ENCODE data around the gene PCDHA13. TPM values are rescaled to one million over a fixed set of nuclear protein-coding genes. Genes with fewer than 3 reads are reported as not detected.

PCDHA13 gene
- total RNA-seq, 1 experiment from 2014 or later = not detected

DNA sequence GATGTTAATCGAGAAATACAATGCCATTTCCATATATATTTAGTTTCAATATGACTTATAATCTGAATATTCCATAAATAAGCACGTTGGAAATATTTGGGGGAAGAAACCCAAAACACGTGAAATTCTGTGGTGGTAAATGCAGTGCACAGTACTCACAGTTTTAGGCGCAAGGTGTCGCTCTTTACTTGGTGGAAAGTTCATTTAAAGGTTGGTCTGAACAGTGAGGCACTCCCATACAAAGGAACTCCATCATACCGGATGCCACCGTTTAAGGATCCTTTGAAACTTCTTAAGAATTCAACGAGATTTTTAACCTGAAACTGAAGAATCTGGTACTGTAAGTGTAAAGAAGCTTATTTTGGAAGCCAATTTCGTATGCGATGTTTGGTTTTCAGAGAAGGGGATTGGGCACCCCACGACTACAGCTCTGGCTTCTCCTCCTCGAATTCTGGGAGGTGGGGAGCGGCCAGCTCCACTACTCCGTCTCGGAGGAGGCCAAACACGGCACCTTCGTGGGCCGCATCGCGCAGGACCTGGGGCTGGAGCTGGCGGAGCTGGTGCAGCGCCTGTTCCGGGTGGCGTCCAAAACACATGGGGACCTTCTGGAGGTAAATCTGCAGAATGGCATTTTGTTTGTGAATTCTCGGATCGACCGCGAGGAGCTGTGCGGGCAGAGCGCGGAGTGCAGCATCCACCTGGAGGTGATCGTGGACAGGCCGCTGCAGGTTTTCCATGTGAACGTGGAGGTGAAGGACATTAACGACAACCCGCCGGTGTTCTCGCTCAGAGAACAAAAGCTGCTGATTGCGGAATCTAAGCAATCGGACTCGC lies 13.0 kb upstream of the PCDHA13 start, which contains the start of gene PCDHA11:
Gene PCDHA11, plus strand, starts transcription at position 237 of the 834 bp plus-strand sequence. Its CDS starts 147 bp downstream, at position 384.
- H3K27me3 ChIP-seq (ENCODE audit: insufficient read depth, low read length) = no peaks in the 10 kb centered on the region
- H2AFZ ChIP-seq (ENCODE audit: low read depth, low read length, poor library complexity, severe bottlenecking) = no peak within 1 kb of the TSS
- H3K4me3 ChIP-seq (replicated peaks in 1 of 2; ENCODE audit: low read depth in 1 of 2, low read length in 2 of 2) = no peak within 1 kb of the TSS
- ChIA-PET CTCF (interaction anchor here (1.0 to 3.0 kb wide), 2 partner anchors 9 to 171 kb away, joined by 3 to 21 read pairs; no protein-coding TSS in a partner anchor), RAD21 (ENCODE audit: low non-redundant PET in 1 of 2, low total read pairs in 2 of 2, uncharacterized antibody in 2 of 2, unreplicated experiment in 2 of 2) (interaction anchor here in 1 of 2 experiments (1.4 kb wide), 1 partner anchor 171 kb away, joined by 4 read pairs; no protein-coding TSS in a partner anchor), POLR2A (interaction anchor here (1.2 kb wide), 1 partner anchor 172 kb away, joined by 4 read pairs; no protein-coding TSS in a partner anchor)
- no peaks in the 10 kb centered on the region for H3K79me2 ChIP-seq (ENCODE audit: insufficient read depth, low read length)
- ATAC-seq (peak; percentile 76), DNase-seq (ENCODE audit: low read depth, low spot score) (peak; percentile 8)
- no peaks in the 10 kb centered on the region for H3K9me3 ChIP-seq (ENCODE audit: control insufficient read depth in 1 of 2, insufficient read depth in 1 of 2, low read depth in 1 of 2, low read length in 2 of 2)
- no peak within 1 kb of the TSS for H3K4me2 ChIP-seq (ENCODE audit: low read length)
- H3K4me1 ChIP-seq (ENCODE audit: control insufficient read depth in 1 of 2, insufficient read depth in 2 of 2, low read length in 2 of 2) = no peaks in the 10 kb centered on the region
- H3K36me3 ChIP-seq (ENCODE audit: control insufficient read depth in 1 of 2, insufficient read depth in 2 of 2, low read length in 2 of 2) = no peaks in the 10 kb centered on the region
- intact Hi-C loops (cut with micrococcal nuclease) = loop anchor here (1.0 kb wide), 1 partner anchor 172 kb away; no protein-coding TSS in a partner anchor
- TF ChIP-seq POLR2A (IDR thresholded peaks at IDR 0.05; ENCODE audit: borderline replicate concordance, extremely low read depth, insufficient read depth, insufficient read length) = no peak
- no peak for TF ChIP-seq JUND (IDR thresholded peaks at IDR 0.05)
- TF ChIP-seq TCF7L2 (IDR thresholded peaks at IDR 0.05; ENCODE audit: borderline replicate concordance, extremely low read depth, insufficient read depth, insufficient read length) = no peak
- TF ChIP-seq RAD21 (IDR thresholded peaks at IDR 0.05; ENCODE audit: low read depth) = peak; percentile 64
- no peak for TF ChIP-seq CEBPB (IDR thresholded peaks at IDR 0.05; ENCODE audit: low read depth)
- peak; percentile 33 to 44 (median 36); a peak in 4 of 6 replicates for TF ChIP-seq CTCF (IDR thresholded peaks at IDR 0.05 in 2 of 3, conservative IDR thresholded peaks at IDR 0.05 in 1 of 3; ENCODE audit: borderline replicate concordance in 1 of 3, insufficient read depth in 1 of 3, low read depth in 2 of 3, low read length in 2 of 3)
- no peak for TF ChIP-seq YY1 (IDR thresholded peaks at IDR 0.05; ENCODE audit: extremely low read depth, insufficient replicate concordance, low read depth, low read length)
- TF ChIP-seq SRF (IDR thresholded peaks at IDR 0.05; ENCODE audit: low read depth) = no peak
- no peak for TF ChIP-seq ZFX (IDR thresholded peaks at IDR 0.05)
- H3K27ac ChIP-seq (ENCODE audit: low read depth, low read length) = no peak within 1 kb of the TSS
- BruUV-seq (replicated peaks) = no TSS peak
- H3K9me2 ChIP-seq (ENCODE audit: insufficient read depth) = no peaks in the 10 kb centered on the region
- no peak within 1 kb of the TSS for H3K9ac ChIP-seq (ENCODE audit: low read length)
- no peaks in the 10 kb centered on the region for H4K20me1 ChIP-seq (ENCODE audit: insufficient read depth)

All from HCT116 (cell line).